Activated gamma-delta T cell (primary cell): ENCODE data around the gene KRT222.
A peak's percentile ranks its signal among the peaks of the same experiment; 100 is the strongest.

Source experiments
- DNase-seq: peaks from one replicate; lab custom pipeline; 2025; lab: John Stamatoyannopoulos, UW

KRT222 gene

GRCh38 chr17:40658396-40658795 lies 6.6 kb downstream of the KRT222 start:
- DNase-seq = no peak

GRCh38 chr17:40651939-40652338 lies 13.0 kb downstream of the KRT222 start:
- no peak for DNase-seq

GRCh38 chr17:40648384-40648968 lies 16.5 kb downstream of the KRT222 start:
- DNase-seq = no peak

GRCh38 chr17:40647624-40648383 lies 17.2 kb downstream of the KRT222 start, which contains the start of gene SMARCE1:
Gene SMARCE1, minus strand, starts transcription at chr17:40647818. Its CDS starts 2,016 bp downstream, at chr17:40645802.
- peak; percentile 64 for DNase-seq

- no peak for DNase-seq
Measured at GRCh38 chr17:40646791-40647623, 18.0 kb downstream of the KRT222 start.

GRCh38 chr17:40645943-40646342 lies 19.0 kb downstream of the KRT222 start:
- no peak for DNase-seq

- DNase-seq = no peak
Measured at GRCh38 chr17:40645291-40645690, 19.7 kb downstream of the KRT222 start.

GRCh38 chr17:40637931-40638330 lies 27.0 kb downstream of the KRT222 start:
- DNase-seq = no peak

- no peak for DNase-seq
Measured at GRCh38 chr17:40633871-40634270, 31.1 kb downstream of the KRT222 start.

- DNase-seq = no peak
Measured at GRCh38 chr17:40632216-40632615, 32.8 kb downstream of the KRT222 start.

GRCh38 chr17:40629842-40630241 lies 35.1 kb downstream of the KRT222 start:
- DNase-seq = no peak

GRCh38 chr17:40625311-40625710 lies 39.7 kb downstream of the KRT222 start:
- no peak for DNase-seq

GRCh38 chr17:40623419-40624210 lies 41.4 kb downstream of the KRT222 start:
- DNase-seq = no peak

GRCh38 chr17:40622509-40622928 lies 42.5 kb downstream of the KRT222 start:
- DNase-seq = no peak

- DNase-seq = no peak
Measured at GRCh38 chr17:40621578-40621977, 43.4 kb downstream of the KRT222 start.

GRCh38 chr17:40621019-40621418 lies 44.0 kb downstream of the KRT222 start:
- no peak for DNase-seq

- no peak for DNase-seq
Measured at GRCh38 chr17:40618754-40619625, 46.0 kb downstream of the KRT222 start.

GRCh38 chr17:40617678-40618240 lies 47.2 kb downstream of the KRT222 start:
- DNase-seq = no peak

GRCh38 chr17:40616592-40616991 lies 48.4 kb downstream of the KRT222 start:
- no peak for DNase-seq

- no peak for DNase-seq
Measured at GRCh38 chr17:40615841-40616476, 49.0 kb downstream of the KRT222 start.
